ENCODE data around the gene MYBPH. TPM values are rescaled to one million over a fixed set of nuclear protein-coding genes. Genes with fewer than 3 reads are reported as not detected.

Gene MYBPH
- total RNA-seq, 4 donors from 2014 or later: 0.11 to 0.75 TPM; not detected in 2

GRCh38 chr1:203213126-203213525, 37.5 kb upstream of the MYBPH start:
- H3K4me3 ChIP-seq (replicated peaks in 1 of 3): no peak overlapping the region
- H3K9me3 ChIP-seq: no peaks in the 10 kb centered on the region
- intact Hi-C loops (cut with DNase I): no loop called here
- H3K27me3 ChIP-seq: no peaks in the 10 kb centered on the region
- TF ChIP-seq, protein P1, sequence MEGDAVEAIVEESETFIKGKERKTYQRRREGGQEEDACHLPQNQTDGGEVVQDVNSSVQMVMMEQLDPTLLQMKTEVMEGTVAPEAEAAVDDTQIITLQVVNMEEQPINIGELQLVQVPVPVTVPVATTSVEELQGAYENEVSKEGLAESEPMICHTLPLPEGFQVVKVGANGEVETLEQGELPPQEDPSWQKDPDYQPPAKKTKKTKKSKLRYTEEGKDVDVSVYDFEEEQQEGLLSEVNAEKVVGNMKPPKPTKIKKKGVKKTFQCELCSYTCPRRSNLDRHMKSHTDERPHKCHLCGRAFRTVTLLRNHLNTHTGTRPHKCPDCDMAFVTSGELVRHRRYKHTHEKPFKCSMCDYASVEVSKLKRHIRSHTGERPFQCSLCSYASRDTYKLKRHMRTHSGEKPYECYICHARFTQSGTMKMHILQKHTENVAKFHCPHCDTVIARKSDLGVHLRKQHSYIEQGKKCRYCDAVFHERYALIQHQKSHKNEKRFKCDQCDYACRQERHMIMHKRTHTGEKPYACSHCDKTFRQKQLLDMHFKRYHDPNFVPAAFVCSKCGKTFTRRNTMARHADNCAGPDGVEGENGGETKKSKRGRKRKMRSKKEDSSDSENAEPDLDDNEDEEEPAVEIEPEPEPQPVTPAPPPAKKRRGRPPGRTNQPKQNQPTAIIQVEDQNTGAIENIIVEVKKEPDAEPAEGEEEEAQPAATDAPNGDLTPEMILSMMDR (IDR thresholded peaks at IDR 0.05): no peak
- H3K4me1 ChIP-seq: no peaks in the 10 kb centered on the region
- 77 to 85% methylated on average over 6 of the region's 6 CpGs for WGBS, 2 donors
- no peak overlapping the region for H3K27ac ChIP-seq
- DNase-seq: no peak
- no peaks in the 10 kb centered on the region for H3K36me3 ChIP-seq

GRCh38 chr1:203211812-203212211, 36.2 kb upstream of the MYBPH start:
- TF ChIP-seq, protein P1 (IDR thresholded peaks at IDR 0.05): no peak
- TF ChIP-seq POLR2A (IDR thresholded peaks at IDR 0.05): no peak
- no peak overlapping the region for H3K4me3 ChIP-seq (replicated peaks in 1 of 3)
- no peaks in the 10 kb centered on the region for H3K4me1 ChIP-seq
- H3K9me3 ChIP-seq: no peaks in the 10 kb centered on the region
- 91 to 92% methylated on average over 3 of the region's 3 CpGs for WGBS, 2 donors
- no peak overlapping the region for H3K27ac ChIP-seq
- no peaks in the 10 kb centered on the region for H3K27me3 ChIP-seq
- no peaks in the 10 kb centered on the region for H3K36me3 ChIP-seq
- DNase-seq: no peak
- intact Hi-C loops (cut with DNase I): no loop called here

DNA sequence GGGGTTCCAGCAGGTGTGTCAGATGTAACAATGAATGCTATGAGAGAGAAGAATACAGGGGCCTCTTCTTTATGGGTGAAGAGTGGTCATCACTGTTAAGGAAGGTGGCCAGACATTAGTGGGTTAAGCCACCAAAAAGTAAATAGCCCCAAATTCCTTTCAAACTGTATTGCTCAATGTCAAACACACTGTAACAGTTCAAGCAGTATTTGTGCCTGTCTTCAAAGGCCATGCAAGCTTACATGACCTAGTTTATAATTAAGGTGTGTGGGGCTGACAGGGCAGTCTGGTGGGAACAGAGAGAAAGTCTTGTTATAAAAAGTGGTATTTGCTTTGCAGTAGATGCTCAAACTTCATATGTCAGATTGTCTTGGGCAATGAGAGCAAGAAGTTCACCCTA, 35.4 kb upstream of the MYBPH start:
- no peak overlapping the region for H3K27ac ChIP-seq
- H3K4me3 ChIP-seq (replicated peaks in 1 of 3): no peak overlapping the region
- TF ChIP-seq POLR2A (IDR thresholded peaks at IDR 0.05): no peak
- TF ChIP-seq, protein P1 (IDR thresholded peaks at IDR 0.05): no peak
- no peaks in the 10 kb centered on the region for H3K36me3 ChIP-seq
- intact Hi-C loops (cut with DNase I): no loop called here
- H3K9me3 ChIP-seq: no peaks in the 10 kb centered on the region
- no peaks in the 10 kb centered on the region for H3K27me3 ChIP-seq
- no peaks in the 10 kb centered on the region for H3K4me1 ChIP-seq
- DNase-seq: no peak

DNA sequence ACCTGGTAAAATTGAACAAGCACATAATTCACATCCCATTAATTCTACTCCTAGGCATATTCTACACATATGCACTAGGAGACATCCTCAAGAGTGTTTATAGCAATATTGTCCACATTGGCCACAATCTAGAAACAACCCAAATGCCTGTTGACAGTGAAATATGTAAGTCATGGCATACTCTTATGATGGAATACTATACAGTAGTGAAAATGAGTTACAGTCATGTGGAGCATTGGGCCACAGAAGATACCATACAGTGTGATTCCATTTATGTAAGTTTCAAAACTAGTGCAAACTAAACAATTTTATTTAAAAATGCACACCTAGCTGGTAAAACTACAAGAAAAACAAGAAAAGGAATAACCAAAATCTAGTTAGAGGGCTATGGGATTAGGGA, 34.7 kb upstream of the MYBPH start:
- Histone ChIP-seq H3K27ac (no peak overlapping the region), H3K27me3 (no peaks in the 10 kb centered on the region), H3K4me1 (no peaks in the 10 kb centered on the region), H3K9me3 (no peaks in the 10 kb centered on the region), H3K4me3 (replicated peaks in 1 of 3) (no peak overlapping the region), H3K36me3 (no peaks in the 10 kb centered on the region)
- intact Hi-C loops (cut with DNase I): no loop called here
- DNase-seq: no peak
- TF ChIP-seq, protein P1 (IDR thresholded peaks at IDR 0.05): no peak
- no peak for TF ChIP-seq POLR2A (IDR thresholded peaks at IDR 0.05)

GRCh38 chr1:203208181-203208580, 32.6 kb upstream of the MYBPH start:
- Histone ChIP-seq H3K4me3 (replicated peaks in 1 of 3) (no peak overlapping the region), H3K27me3 (no peaks in the 10 kb centered on the region), H3K4me1 (no peaks in the 10 kb centered on the region), H3K27ac (no peak overlapping the region), H3K36me3 (no peaks in the 10 kb centered on the region), H3K9me3 (no peaks in the 10 kb centered on the region)
- no peak for DNase-seq
- 86 to 93% methylated on average over 1 of the region's 1 CpG for WGBS, 2 donors
- TF ChIP-seq, protein P1 (IDR thresholded peaks at IDR 0.05): no peak
- no peak for TF ChIP-seq POLR2A (IDR thresholded peaks at IDR 0.05)
- intact Hi-C loops (cut with DNase I): no loop called here
